ENCODE measurements around the gene OPCML.

OPCML gene

GRCh38 chr11:133545199-133545803 lies 13.0 kb upstream of the OPCML start:
- H3K4me3 ChIP-seq (ENCODE audit: control insufficient read depth, low read depth, low read length) = no peak overlapping the region
- no peak for DNase-seq (ENCODE audit: low read depth)
- no peak for TF ChIP-seq CTCF (IDR thresholded peaks at IDR 0.05; ENCODE audit: control insufficient read depth, insufficient read depth, low read depth, low read length, missing control alignments)

DNA sequence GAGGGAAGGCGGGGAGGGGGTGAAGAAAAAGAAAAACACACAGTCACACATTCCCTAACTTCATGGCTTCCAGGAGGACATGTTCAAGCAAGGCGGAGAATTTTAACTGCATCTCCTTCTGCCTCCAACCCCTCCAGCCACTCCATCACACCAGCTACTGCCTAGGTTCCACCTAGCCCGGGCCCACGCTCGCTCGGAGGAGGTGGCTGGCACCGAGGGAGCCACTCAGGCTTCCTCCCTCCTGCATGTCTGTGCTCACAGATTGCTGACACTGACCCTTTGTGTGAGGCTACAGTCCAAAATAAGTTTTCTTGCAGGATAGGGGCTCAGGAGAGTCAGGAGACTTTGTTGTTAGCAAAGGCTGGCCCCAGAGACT lies 9.4 kb upstream of the OPCML start:
- TF ChIP-seq CTCF (IDR thresholded peaks at IDR 0.05; ENCODE audit: control insufficient read depth, insufficient read depth, low read depth, low read length, missing control alignments) = no peak
- no peak for DNase-seq (ENCODE audit: low read depth)
- H3K4me3 ChIP-seq (ENCODE audit: control insufficient read depth, low read depth, low read length) = no peak overlapping the region

- H3K4me3 ChIP-seq (ENCODE audit: control insufficient read depth, low read depth, low read length) = no peak overlapping the region
- no peak for TF ChIP-seq CTCF (IDR thresholded peaks at IDR 0.05; ENCODE audit: control insufficient read depth, insufficient read depth, low read depth, low read length, missing control alignments)
- no peak for DNase-seq (ENCODE audit: low read depth)
Observed at GRCh38 chr11:133541021-133541719, 8.9 kb upstream of the OPCML start.

DNA sequence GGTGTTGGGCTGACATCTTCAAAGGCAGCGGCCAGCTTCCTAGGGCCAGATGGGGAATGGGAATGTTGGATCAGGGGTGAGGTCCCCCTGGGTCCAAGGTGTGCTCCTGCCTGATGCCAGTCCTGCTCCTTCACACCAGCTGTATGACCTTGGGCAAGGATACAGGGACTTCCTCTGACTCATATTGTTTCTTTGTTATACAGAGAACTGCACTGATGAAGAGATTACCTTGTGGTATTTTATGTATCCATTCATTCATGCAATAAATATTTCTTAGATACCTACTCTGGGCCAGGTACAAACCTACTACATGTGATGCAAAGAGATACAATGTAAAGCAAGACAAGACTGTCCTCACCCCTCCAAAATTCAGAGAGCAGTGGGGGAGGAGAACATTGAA lies 3.9 kb upstream of the OPCML start:
- TF ChIP-seq CTCF (IDR thresholded peaks at IDR 0.05; ENCODE audit: control insufficient read depth, insufficient read depth, low read depth, low read length, missing control alignments) = no peak
- H3K4me3 ChIP-seq (ENCODE audit: control insufficient read depth, low read depth, low read length) = no peak overlapping the region
- DNase-seq (ENCODE audit: low read depth) = no peak

DNA sequence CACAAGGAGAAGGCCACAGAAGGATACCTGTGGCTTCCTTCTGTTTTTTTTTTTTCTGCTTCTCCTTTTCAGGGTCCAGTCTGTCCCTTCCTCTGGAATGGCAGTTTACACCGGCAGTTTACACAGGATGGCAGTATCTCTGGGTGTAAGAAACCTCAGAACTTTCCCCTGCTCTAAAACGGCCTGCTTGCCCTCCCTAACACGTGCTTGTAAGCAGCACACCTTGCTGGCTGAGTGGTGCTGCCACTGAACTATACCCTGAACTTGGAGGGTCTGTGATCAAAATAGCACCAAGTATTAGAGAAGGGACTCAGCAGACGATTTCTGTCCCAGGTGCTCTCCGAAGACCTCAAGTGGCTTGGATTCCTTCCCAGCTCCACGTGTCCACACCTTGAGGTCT lies 904 bp upstream of the OPCML start:
- no peak overlapping the region for H3K4me3 ChIP-seq (ENCODE audit: control insufficient read depth, low read depth, low read length)
- TF ChIP-seq CTCF (IDR thresholded peaks at IDR 0.05; ENCODE audit: control insufficient read depth, insufficient read depth, low read depth, low read length, missing control alignments) = no peak
- no peak for DNase-seq (ENCODE audit: low read depth)

GRCh38 chr11:133531458-133531857 lies 843 bp downstream of the OPCML start:
- DNase-seq (ENCODE audit: low read depth) = no peak
- H3K4me3 ChIP-seq (ENCODE audit: control insufficient read depth, low read depth, low read length) = no peak overlapping the region
- no peak for TF ChIP-seq CTCF (IDR thresholded peaks at IDR 0.05; ENCODE audit: control insufficient read depth, insufficient read depth, low read depth, low read length, missing control alignments)

Data from AG09309 (cell line).